Endometrial microvascular endothelial cells (primary cell): ENCODE data around the gene E2F2. TPM values are rescaled to one million over a fixed set of nuclear protein-coding genes. Genes with fewer than 3 reads are reported as not detected.
"Not testable (repeated sequence)": the region's sequence is repeated elsewhere in the genome, so short reads cannot be mapped to it uniquely, and the experiment has no call there.

Experiments
- in situ Hi-C: cut with HindIII; loops from 2 replicates; pipeline ENCODE4 v1.10.0; 2017; ENCODE audit warnings: low sequenced_read_pairs, low pct_unique_long_range_greater_than_20kb; ENCODE audit errors: inconsistent ontology term
- total RNA-seq: library from RNA; depleted of rRNA; stranded (reverse); fragments of >200 nt; gene quantifications from one replicate; pipeline ENCODE4 v1.2.3, GENCODE V29; 2015; ENCODE audit errors: inconsistent ontology term

E2F2 gene
- total RNA-seq, 1 donor from 2014 or later, result 2.1 TPM

DNA sequence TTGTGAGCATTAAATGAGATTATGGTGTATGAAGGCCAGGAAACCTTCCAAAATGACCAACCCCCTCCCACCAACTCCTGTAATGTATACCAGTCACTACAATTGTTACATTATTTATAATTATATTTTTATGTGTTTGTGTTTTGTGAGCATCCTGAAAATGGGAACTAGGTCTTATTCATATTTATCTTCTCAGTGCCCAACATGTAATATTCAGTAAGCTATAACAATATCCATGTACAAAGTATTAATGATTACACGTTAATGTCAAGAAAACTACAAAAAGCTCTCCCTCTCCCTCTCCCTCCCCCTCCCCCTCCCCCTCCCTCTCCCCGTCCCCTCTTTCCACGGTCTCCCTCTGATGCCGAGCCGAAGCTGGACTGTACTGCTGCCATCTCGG is 28.1 kb downstream of the E2F2 start:
- in situ Hi-C loops, result no loop called here

DNA sequence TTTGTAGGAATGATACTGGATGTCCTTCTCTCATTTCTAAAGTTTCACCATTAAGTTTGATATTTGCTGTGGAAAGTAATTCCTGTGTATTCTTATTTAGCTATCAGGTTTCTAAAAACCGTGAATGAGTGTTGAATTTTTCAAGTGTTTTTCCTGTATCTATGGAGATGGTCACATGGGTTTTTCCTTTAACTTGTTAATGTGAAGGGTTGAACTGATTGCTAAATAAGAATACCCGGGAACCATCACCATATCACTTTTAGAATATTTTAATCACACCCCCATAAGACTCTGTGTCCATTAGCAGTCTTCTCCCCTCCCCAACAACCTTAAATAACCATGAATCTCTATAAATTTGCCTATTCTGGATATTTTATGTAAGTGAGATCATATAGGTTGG is 30.6 kb downstream of the E2F2 start:
- in situ Hi-C loops, result no loop called here

DNA sequence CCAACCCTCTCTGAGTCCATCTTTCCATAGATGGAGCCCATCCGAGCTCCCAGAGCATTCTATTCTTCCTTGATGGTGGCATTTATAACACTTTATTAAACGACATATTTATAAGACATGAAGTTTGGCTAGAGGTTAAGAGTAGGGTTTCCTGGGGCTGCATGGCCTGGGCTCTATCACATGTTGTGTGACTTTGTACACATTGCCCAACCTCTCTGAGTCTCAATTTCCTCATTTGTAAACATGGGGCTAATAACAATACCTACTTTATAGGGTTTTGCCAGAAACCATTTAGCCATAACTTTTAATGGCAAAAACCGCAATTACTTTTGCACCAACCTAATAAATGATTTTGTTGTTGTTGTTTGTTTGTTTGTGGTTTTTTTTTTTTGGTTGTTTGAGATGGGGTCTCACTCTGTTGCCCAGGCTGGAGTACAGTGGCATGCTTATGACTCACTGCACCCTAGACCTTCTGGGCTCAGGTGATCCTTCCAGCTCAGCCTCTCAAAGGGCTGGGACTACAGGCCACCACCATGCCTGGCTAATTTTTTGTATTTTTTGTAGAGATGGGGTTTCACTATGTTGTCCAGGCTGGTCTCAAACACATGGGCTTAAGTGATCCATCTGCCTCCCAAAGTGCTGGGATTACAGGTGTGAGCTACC is 33.1 kb downstream of the E2F2 start:
- in situ Hi-C loops, result no loop called here

DNA sequence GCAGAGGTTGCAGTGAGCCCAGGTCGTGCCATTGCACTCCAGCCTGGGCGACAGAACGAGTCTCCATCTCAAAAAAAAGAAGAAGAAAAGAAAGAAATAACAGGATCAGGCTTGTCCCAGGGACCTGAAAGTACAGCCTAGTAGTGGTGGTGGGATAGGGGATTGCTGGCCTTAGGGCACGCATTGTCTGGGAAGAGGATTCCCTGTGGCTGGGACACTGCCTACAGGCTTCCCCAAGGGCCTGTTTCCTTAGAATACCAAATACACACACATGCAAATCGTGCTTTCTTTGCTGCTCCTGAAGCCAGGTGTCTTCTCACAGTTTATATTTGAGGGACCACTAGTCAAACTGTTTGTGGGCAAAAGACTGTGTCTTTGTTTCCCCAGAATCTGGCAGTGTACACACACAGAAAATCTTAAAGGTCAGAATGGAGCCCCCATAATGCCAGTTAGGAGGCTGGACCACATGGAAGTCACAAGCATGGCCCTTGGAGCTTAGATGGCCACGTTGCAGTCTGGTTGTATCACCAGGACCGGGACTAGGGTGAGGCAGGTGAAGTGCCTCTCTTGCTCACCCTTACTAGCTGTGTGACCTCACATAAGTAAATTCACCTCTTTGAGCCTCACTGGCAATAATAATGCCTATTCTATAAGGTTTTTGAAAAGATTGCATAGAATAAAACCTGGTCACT is 34.4 kb downstream of the E2F2 start:
- in situ Hi-C loops, result no loop called here

DNA sequence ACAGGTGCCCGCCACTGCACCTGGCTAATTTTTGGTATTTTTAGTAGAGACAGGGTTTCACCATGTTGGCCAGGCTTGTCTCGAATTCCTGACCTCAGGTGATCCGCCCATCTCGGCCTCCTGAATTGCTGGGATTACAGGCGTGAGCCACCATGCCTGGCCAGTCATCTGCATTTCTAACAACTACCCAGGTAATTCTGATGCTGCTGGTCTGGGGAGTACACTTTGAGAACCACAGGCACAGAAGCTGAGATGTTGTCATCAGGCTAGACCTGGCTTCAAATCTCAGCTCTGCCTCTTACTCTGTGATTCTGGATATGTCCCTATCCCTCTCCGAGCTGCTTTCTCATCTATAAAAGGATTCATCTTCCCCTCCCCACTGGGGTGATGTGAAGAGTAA is 36.2 kb downstream of the E2F2 start:
- in situ Hi-C loops, result not testable (repeated sequence)

DNA sequence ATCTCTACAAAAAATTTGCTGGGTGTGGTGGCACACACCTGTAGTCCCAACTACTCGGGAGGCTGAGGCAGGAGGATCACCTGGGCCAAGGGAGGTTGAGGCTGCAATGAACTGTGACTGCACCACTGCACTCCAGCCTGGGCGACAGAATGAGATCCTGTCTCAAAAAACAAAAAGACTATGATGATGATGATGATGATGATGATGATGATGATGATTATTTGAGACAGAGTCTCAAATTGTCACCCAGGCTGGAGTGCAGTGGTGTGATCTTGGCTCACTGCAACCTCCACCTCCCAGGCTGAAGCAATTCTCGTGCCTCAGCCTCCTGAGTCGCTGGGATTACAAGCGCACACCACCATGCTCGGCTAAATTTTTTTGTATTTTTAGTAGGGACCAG is 38.3 kb downstream of the E2F2 start:
- in situ Hi-C loops, result not testable (repeated sequence)

DNA sequence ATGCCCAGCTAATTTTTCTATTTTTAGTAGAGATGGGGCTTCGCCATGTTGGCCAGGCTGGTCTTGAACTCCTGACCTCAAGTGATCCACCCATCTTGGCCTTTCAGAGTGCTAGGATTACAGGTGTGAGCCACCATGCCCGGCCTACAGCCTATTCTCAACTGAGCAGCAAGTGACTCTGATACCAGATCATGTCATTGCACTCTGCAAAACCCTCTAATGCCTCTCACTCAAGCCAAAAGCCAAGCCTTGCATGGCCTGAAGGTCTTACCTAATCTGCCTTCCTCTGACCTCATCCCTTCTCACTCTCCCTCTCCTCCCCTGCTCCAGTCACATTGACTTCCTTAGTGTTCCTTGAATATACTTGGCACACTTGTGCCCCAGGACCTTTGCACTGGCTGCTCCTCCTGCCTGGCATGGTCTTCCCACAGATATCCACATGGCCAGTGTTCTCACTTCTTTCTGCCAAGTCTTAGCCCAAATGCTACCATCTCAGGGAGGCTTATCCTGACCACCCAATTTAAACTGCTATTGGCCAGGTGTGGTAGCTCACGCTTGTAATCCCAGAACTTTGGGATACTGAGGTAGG is 38.8 kb downstream of the E2F2 start:
- in situ Hi-C loops, result no loop called here

DNA sequence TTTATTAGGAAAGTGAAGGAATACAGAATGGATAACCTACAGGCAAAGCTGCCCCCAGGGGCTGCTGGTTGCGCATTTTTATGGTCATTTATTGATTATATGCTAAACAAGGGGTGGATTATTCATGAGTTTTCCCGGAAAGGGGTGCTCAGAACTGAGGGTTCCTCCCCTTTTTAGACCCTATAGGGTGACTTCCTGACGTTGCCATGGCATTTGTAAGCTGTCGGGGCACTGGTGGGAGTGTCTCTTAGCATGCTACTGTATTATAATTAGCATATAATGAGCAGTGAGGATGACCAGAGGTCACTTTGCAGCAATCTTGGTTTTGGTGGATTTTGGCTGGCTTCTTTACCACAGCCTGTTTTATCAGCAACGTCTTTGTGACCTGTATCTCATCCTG is 41.2 kb downstream of the E2F2 start:
- in situ Hi-C loops, result no loop called here

DNA sequence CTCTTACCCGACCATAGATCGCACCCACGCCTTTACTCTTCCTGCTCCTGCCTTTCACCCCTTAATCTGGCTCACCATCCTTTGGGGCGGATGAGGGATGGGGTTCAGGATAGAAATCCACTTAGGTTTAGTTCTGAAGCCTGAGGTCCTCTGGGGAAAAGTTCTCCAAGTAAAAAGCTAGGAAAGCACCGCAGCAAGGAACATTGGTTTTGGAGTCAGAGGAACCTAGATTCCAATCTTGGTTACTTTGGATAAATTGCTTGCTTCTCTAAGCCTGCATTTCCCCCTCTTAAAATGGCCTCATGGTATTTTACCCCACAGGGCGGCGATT is 46.1 kb downstream of the E2F2 start:
- in situ Hi-C loops, result no loop called here

DNA sequence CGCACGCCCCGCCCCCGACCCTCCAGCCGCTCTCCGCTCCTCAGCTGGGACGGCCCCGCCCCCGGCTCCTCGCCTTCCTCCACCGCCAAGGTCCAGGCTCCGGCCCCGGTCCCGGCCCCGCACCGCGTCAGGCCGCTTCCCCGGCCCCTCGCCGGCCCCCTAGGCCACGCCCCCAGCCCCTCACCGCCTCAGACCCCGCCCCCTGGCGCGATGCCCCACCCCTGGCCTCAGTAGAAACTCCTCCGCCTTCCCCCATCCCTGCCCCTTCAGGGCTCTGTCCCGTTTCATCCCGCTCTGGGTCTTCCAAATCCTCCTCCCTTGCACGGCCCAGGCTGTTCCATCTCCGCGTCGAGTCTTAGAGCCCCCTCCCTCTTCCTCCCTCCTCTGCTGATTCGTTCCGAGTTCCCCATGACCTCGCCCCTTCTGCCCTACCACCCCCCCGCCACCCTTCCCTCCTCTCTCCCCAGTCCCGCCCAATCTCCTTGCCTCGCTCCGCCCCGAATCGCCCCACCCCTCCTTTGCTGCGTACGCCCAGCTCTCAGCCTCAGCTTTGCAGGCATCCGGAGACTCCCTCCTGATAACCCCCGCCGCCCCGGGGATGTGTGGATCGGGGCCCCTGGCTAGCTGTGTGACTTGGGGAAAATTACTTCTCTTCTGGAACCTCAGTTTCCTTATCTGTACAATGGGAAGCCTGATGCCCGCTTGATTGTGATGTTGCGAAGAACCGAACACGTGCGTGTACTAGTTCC is 46.6 kb downstream of the E2F2 start:
- in situ Hi-C loops, result no loop called here

DNA sequence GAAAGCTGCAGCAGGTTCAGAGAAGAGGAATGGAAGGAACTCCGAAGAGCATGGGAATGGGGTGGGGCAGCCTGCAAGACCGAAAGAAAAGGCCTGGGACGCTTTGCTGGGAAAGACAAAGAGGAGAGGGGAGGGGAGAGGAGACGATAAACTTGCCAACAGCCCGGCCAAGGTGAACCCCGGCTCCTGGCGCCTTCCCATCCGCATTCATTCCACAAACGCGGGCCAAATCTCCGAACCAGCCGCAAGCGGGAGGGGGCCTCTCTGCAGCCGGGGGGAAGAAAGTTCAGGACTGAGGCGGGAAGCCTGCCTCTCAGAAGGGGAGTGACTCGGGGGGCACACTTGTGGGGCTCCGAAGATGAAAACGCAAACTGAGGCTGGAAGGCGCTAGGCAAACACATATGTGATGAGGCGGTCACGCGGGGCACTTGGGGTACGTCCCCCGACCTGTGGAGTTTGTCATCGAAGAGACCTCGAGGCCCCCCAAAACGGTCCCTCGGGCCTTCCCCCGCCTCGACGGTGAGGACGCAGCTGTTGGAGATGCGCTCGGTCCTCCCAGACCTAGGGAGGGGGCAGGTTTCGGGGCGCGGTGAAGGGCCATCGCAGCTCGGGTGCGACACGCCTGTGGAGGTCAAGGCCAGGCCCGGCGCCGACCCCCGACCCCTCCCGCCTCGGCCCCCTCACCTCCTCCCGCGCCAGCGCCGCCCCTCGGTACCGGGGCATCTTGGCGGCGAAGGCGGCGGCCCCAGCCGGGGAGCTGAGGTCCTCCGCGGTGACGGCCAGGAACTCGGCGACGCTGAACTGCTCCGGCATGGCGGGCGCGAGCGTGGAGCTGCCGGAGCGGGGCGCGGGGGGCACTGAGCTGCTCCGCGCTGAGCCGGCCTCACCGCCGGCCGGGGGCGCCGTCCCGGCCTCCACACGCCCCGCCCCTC is 47.4 kb downstream of the E2F2 start, which contains the start of gene ASAP3:
TSS of gene ASAP3 (minus strand) at position 859 of the 932 bp plus-strand sequence. CDS start at position 813, 46 bp downstream.
- in situ Hi-C loops, result no loop called here

DNA sequence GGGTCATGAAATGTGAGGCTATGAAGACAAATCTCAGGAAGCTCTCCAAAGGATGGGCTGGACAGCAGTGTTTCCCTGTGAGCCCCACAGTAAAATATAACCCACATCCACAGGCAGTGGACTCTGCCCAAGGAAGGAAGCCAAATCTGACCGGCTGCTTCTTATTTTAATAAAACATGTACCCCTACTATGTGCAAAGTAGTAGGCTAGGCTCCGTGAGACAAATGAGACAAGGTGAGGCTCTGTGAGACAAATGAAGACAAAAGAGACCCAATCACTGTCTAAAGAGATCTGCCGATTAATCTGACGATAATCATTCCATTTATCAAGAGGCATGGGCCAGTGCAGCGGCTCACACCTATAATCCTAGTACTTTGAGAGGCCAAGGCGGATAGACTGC is 49.1 kb downstream of the E2F2 start:
- in situ Hi-C loops, result no loop called here

DNA sequence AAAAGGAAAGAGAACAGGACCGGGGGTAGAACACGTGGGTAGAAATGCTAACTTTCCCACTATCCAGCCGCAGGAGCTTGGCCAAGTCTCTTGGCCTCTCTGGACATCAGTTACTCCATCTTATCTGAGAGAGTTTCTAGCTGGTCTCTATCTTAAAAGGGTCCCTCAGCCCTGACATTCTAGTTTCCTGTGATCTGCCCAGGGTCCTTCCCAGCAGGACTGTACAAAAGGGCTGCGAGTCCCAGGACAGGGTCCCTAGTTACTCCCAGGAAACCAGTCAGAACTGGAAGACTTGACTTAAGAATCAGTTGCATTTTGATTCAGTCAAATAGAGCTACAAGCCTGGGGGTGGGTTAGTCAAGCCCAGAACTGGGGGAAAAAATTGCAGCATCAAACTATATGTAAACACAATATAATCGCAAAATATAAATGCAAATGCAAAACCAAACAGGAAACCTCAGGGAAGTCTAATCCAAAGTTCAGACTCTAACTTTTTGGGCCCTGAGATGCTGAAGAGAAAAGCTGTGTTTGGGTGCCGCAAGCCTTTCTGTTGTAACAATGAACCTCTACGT is 49.9 kb downstream of the E2F2 start:
- in situ Hi-C loops, result no loop called here

DNA sequence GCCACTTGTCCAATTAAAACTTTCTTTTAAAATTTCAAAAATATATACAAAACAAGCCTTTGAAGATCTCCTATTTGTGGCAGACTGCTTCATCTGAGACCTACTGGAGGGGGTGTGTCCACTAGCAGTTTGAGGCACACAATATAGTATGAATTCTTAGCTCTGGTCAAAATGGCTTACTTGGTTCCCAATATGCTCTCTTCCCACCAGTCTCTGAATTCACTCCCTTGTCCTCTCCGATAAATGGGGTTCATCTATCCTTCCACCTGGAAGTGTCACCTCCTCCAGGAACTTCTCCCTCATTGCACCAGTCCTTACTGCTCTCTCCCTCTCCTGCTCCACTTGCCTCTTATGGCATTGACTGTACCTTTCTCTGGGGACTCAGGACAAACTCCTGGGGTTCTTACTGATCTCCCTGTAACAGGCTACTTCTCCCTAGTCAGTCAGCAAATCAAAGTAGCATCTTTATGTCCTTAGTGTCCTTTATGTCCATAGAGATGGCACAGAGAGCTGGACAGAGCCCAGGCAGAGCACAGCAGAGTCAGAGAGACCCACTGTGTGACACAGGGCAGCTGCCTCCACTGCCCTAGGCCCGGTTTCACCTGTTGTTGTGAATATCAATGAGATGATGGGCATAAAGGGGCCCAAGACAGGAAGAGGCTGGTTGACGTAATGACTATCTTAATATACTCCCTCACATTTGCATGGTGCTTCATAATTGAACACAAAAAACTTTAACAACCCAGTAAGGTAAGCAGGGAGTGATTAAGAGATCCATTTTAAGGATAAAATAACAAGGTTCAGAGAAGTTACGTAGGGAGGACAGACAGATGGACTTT is 50.6 kb downstream of the E2F2 start:
- in situ Hi-C loops, result no loop called here

DNA sequence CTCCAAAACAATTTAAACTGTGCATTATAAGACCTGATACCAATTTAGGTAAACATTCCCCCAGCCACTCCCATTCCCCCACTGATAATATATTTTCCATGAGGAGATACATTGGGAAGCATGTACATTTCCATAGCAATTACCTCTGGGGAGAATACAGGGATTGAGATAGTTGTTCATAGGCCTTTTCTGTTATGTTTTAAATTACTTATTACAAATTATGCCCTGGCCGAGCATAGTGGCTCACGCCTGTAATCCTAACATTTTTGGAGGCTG is 51.4 kb downstream of the E2F2 start:
- in situ Hi-C loops, result no loop called here

DNA sequence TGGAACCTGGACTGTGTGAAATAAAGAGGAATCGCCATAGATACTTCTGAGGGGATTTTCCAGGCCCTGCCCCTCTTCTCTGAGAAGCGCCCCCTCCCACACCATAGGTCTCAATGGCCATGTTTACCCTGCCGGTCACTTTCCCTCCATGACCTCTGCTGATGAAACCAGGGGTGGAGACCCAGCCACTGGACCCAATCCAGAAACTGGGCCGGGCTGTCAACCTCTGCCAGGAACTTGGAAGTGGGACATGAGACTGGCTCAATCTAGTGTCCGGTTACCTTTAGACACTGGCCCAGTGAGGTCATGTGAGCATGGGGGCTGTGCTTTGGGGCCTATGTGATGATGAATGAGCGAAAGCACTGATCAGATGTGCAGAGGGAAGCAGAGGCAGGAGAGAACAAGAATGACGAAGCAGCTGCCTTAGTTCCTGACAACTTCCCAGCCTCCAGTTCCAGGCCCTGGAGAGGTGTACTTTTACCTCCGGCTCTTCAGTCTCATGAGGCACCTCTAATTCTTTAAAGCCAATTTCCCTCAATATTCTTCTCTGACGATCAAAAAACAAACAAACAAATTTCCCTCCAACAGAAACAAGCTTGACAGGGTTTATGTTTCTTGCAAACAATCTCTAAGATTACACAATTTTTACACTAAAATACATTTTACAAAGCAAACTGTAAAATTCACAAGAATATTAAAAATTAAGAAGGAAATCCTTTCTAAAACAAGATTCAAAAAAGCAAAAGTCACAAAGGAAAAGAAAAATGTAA is 52.0 kb downstream of the E2F2 start:
- in situ Hi-C loops, result no loop called here
